ENCODE results near the gene LRRC75B. TPM values are rescaled to one million over a fixed set of nuclear protein-coding genes. Genes with fewer than 3 reads are reported as not detected.

LRRC75B gene
- total and polyA plus RNA-seq, 9 of the 15 experiments (the other 6 are each of a cell fraction or from before 2014, with no cell fraction given), result 0.10 to 2.8 (median 1.0) TPM; not detected in 1

DNA sequence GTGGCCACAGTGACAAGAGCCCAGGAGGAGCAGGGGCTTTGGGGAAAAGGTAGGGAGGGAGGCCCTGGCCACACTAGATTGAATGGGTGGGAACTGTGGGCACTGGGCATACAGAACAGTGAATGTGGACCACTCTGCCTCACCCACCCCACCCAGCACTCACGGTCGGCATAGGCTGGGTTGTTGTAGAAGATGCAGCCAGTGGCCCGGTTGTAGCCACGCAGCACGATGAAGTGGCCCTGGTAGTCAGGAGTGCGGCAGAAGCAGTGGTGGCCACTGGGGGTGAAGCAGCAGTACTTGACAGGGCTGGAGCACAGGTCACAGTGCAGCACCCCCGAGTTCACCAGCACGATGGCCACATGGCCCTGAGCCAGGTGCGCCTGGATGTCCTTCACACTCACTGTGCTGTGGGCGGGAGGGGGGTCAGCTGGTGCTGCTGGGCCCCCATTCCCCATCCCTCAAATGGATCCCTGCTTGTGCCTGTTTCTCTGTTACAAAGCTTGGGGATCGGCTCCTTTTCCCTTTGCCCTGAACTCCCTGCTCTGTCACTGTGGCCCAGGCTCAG lies 49.1 kb downstream of the LRRC75B start:
- H3K79me2 ChIP-seq (ENCODE audit: control insufficient read depth, insufficient read depth, low read length), result no peaks in the 10 kb centered on the region
- H3K9me3 ChIP-seq (replicated peaks; ENCODE audit: control insufficient read depth, insufficient read depth, low read depth, low read length), result no peaks in the 10 kb centered on the region
- TF ChIP-seq NFE2L1 (tag; IDR thresholded peaks at IDR 0.05; ENCODE audit: borderline replicate concordance, low read depth) (no peak), RBFOX2 (IDR thresholded peaks at IDR 0.05; ENCODE audit: low read depth, low read length) (peak; percentile 27; the same call in 1 of the 2 replicates)
- no peak overlapping the region for H3K4me3 ChIP-seq
- H3K36me3 ChIP-seq (ENCODE audit: control insufficient read depth, insufficient read depth, low read length), result peaks cover 72% of the 10 kb centered on the region; the same call in 2 of the 3 replicates
- no peak overlapping the region for H3K27ac ChIP-seq (ENCODE audit: extremely low read depth, low read depth, low read length)
- WGBS (ENCODE audit: insufficient coverage, low coverage, missing lambda C conversion rate), result 89% methylated on average over 10 of the region's 11 CpGs
- FAIRE-seq (no peak), DNase-seq (ENCODE audit: extremely low read depth in 1 of 4, low spot score in 3 of 4) (no peak), ATAC-seq (no peak)
- CTCF ChIA-PET (ENCODE audit: low intra/inter-chr PET ratio), result no interaction called here
- in situ Hi-C loops (cut with MboI) (no loop called here), intact Hi-C loops (cut with micrococcal nuclease) (no loop called here)
- no peak overlapping the region for H2AFZ ChIP-seq (ENCODE audit: low read depth, low read length)
- H4K20me1 ChIP-seq (replicated peaks; ENCODE audit: control insufficient read depth, insufficient read depth, low read length), result no peaks in the 10 kb centered on the region
- no peak overlapping the region for H3K9ac ChIP-seq (ENCODE audit: insufficient read depth in 1 of 2, low read depth in 2 of 2, low read length in 2 of 2)
- H3K4me1 ChIP-seq (replicated peaks in 1 of 2; ENCODE audit: control insufficient read depth in 2 of 2, insufficient read depth in 2 of 2, low read length in 2 of 2), result peaks cover 0 to 4% of the 10 kb centered on the region in 2 experiments; a peak in 1 of 5 replicates
- H3K4me2 ChIP-seq (ENCODE audit: insufficient read depth, low read length), result no peak overlapping the region
- BruUV-seq (replicated peaks), result no TSS peak
- POLR2A ChIA-PET, result interaction anchor here (0.6 to 2.0 kb wide), 3 partner anchors 10 to 120 kb away, joined by 4 to 7 read pairs (median 5); partner anchors contain the start of gene GUCD1
- no peaks in the 10 kb centered on the region for H3K27me3 ChIP-seq (ENCODE audit: control insufficient read depth in 2 of 2, insufficient read depth in 2 of 2, low read length in 2 of 2)
- H3K9me1 ChIP-seq (ENCODE audit: control insufficient read depth, insufficient read depth, low read length), result no peaks in the 10 kb centered on the region

DNA sequence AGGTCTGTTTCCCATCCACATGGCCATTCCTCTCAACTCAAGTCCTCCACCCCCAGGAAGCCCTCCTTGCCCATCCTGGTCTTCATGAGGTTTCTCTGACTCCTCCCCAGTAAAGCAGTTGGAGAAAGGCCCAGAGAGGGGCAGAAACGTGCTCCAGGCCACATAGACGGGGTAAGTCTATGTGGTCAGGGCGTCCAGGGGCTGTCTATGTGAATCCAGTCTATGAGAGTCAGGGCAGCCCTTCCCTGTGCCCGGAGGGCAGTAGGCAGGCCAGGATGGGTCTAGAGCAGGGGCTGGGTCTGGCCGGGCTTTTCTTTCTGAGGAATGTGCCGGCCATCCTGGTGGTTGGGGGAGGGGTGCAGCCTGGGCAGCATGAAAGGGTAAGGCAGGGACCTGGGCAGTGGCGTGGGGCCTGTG lies 49.7 kb downstream of the LRRC75B start:
- 95% methylated on average over 4 of the region's 7 CpGs for WGBS (ENCODE audit: insufficient coverage, low coverage, missing lambda C conversion rate)
- no TSS peak for BruUV-seq (replicated peaks)
- Histone ChIP-seq H3K27me3 (ENCODE audit: control insufficient read depth in 2 of 2, insufficient read depth in 2 of 2, low read length in 2 of 2) (no peaks in the 10 kb centered on the region), H3K4me1 (replicated peaks in 1 of 2; ENCODE audit: control insufficient read depth in 2 of 2, insufficient read depth in 2 of 2, low read length in 2 of 2) (peaks cover 0 to 4% of the 10 kb centered on the region in 2 experiments; a peak in 1 of 5 replicates), H2AFZ (ENCODE audit: low read depth, low read length) (no peak overlapping the region), H3K9ac (ENCODE audit: insufficient read depth in 1 of 2, low read depth in 2 of 2, low read length in 2 of 2) (no peak overlapping the region), H3K9me1 (ENCODE audit: control insufficient read depth, insufficient read depth, low read length) (no peaks in the 10 kb centered on the region), H3K27ac (ENCODE audit: extremely low read depth, low read depth, low read length) (no peak overlapping the region), H3K4me3 (no peak overlapping the region), H3K36me3 (ENCODE audit: control insufficient read depth, insufficient read depth, low read length) (peaks cover 68% of the 10 kb centered on the region; the same call in 2 of the 3 replicates), H3K79me2 (ENCODE audit: control insufficient read depth, insufficient read depth, low read length) (no peaks in the 10 kb centered on the region), H3K4me2 (ENCODE audit: insufficient read depth, low read length) (no peak overlapping the region), H4K20me1 (replicated peaks; ENCODE audit: control insufficient read depth, insufficient read depth, low read length) (no peaks in the 10 kb centered on the region), H3K9me3 (replicated peaks; ENCODE audit: control insufficient read depth, insufficient read depth, low read depth, low read length) (no peaks in the 10 kb centered on the region)
- CTCF ChIA-PET (ENCODE audit: low intra/inter-chr PET ratio), result no interaction called here
- in situ Hi-C loops (cut with MboI) (no loop called here), intact Hi-C loops (cut with micrococcal nuclease) (no loop called here)
- FAIRE-seq (no peak), ATAC-seq (no peak), DNase-seq (ENCODE audit: extremely low read depth in 1 of 4, low spot score in 3 of 4) (no peak)
- POLR2A ChIA-PET, result interaction anchor here (0.5 to 2.0 kb wide), 2 partner anchors 12 to 42 kb away, joined by 3 to 7 read pairs; partner anchors contain the start of gene GUCD1
- TF ChIP-seq NCOA4 (IDR thresholded peaks at IDR 0.05; ENCODE audit: partially characterized antibody) (no peak), ZFP36 (IDR thresholded peaks at IDR 0.05; ENCODE audit: low read depth, low read length, partially characterized antibody) (peak; percentile 57)
- TF ChIP-seq, protein P1, sequence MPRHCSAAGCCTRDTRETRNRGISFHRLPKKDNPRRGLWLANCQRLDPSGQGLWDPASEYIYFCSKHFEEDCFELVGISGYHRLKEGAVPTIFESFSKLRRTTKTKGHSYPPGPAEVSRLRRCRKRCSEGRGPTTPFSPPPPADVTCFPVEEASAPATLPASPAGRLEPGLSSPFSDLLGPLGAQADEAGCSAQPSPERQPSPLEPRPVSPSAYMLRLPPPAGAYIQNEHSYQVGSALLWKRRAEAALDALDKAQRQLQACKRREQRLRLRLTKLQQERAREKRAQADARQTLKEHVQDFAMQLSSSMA (CRISPR knock-in tag; IDR thresholded peaks at IDR 0.05), result no peak
